GM21529 (cell line): ENCODE results near the gene MRPL55.

Source experiments
- ATAC-seq: cut with Tn5 transposase; IDR thresholded peaks from one replicate; pipeline ENCODE4 v1.9.1; 2021; ENCODE audit not compliant: unreplicated experiment

The MRPL55 gene

DNA sequence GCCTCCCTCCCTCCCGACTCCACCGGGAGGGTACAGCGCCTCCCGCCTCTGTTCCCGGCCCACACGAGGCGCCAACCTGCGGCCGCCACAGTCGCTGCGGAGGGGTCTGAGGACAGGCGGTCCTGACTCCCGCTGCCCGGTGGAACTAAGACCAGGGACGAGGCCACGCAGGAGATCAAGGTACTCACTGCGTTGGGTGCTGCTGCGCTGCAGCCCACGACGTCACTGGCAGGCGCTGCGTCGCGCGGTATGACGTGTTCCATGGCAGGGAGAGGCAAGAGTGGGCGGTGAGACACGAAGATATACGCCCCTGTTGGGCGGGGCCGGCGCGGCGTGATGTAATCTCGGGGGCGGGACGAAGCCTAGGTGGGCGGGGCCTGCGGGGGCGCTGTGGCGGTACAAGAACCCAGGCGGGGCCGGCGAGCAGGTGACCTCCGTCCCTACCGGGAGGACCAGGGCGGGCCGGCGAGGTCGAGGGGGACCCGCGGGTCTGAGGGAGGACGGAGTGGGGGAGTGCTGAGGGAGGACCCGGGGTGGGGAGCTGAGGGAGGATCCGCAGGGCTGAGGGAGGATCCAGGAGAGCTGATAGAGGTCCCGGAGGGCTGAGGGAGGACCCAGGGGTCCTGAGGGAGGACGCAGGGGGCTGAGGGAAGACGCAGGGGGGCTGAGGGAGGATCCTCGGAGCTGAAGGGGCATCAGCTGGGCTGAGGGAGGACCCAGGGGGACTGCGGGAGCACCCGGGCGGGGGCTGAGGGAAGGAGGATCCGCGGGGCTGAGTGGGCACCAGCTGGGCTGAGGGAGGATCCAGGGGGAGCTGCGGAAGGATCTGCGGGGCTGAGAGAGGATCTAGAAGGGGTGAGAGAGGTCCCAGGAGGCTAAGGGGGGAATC lies at the start of gene MRPL55:
TSS of gene MRPL55 (minus strand) at position 227 of the 889 bp plus-strand sequence. CDS start 1,039 bp downstream, outside the sequence.
- peak; percentile 85 for ATAC-seq

GRCh38 chr1:228158151-228159007 lies 49.3 kb upstream of the MRPL55 start:
- no peak for ATAC-seq

DNA sequence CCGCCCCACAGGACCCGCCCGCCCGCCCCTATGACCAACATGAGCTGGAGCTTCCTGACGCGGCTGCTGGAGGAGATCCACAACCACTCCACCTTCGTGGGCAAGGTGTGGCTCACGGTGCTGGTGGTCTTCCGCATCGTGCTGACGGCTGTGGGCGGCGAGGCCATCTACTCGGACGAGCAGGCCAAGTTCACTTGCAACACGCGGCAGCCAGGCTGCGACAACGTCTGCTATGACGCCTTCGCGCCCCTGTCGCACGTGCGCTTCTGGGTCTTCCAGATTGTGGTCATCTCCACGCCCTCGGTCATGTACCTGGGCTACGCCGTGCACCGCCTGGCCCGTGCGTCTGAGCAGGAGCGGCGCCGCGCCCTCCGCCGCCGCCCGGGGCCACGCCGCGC lies 48.6 kb upstream of the MRPL55 start:
- ATAC-seq: no peak

DNA sequence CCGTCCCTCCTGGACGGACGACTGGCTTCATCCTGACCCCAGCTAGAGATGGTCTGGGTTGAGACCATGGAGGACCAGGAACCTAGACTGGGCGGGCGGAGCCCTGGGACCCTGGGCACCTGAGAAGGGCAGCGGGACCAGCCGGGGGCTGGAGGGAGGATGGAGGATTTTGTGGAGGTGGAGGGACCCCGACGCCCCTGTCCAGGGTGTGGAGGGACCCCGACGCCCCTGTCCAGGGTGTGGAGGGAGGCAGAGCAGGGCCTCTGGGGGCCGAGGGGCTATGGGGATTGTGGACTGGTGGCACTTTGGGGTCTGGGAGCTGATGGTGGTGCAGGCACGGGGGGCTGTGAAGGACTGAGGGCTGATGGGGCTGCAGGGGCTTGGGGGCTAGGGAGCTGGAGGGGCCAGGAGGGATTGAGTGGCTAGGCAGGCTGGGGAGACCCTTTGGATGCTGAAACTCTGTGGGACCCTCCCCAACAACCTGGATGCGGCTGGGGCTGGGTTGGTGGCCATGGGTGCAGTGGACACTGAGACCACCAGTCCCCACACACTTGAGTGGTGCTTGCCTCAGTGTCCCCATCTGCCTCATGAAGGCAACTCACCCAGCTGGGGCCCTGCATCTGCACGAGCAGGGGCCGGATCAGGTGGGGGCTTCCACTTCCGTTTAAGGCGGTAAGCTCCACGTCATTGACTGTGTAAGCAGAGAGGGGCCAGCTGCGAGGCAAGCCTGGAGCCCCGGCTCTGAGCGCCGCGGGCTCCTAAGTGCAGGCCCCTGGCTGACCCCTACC lies 48.0 kb upstream of the MRPL55 start:
- no peak for ATAC-seq

GRCh38 chr1:228156515-228156881 lies 47.4 kb upstream of the MRPL55 start:
- ATAC-seq: no peak

DNA sequence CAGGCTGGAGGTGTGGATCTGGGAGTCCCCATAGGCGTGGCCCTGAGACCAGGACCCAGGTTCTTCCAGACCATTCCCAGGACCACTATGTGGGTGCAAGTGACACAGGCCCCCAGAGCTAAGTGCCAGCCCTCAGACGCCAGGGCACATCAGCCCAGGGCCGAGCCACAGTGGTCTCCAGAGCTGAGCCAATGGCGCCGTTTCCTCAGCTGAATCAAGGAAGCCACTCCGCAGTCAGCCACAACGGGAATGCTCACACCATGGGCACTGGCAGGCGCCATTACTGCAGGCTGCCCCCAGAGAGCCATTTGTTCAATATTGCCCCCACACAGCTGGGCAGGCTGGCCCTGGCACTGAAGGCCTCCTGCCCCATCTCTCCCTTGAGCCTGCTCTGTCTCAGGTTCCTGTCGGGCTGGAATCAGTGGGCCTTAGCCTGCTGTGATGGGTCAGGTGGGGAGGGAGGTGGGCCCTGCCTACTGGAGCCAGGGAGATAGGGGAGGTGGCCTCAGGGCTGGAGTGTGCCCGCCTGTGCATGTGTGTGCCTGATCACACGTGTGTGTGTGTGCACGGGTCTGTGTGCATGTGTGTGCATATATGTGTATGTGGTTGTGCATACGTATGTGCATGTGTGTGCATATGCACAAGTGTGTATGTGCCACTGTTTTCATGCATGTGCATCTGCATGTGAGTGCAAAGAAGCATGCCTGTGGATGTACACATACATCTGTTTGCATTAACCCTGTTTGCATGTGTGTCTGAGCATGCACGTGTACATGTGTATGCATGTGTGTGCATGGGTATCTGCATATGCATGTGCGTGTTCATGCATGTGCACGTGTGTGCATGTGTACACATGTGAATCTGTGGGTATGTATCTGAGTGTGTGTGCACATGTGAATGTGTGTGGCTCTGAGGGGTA lies 46.8 kb upstream of the MRPL55 start:
- no peak for ATAC-seq

DNA sequence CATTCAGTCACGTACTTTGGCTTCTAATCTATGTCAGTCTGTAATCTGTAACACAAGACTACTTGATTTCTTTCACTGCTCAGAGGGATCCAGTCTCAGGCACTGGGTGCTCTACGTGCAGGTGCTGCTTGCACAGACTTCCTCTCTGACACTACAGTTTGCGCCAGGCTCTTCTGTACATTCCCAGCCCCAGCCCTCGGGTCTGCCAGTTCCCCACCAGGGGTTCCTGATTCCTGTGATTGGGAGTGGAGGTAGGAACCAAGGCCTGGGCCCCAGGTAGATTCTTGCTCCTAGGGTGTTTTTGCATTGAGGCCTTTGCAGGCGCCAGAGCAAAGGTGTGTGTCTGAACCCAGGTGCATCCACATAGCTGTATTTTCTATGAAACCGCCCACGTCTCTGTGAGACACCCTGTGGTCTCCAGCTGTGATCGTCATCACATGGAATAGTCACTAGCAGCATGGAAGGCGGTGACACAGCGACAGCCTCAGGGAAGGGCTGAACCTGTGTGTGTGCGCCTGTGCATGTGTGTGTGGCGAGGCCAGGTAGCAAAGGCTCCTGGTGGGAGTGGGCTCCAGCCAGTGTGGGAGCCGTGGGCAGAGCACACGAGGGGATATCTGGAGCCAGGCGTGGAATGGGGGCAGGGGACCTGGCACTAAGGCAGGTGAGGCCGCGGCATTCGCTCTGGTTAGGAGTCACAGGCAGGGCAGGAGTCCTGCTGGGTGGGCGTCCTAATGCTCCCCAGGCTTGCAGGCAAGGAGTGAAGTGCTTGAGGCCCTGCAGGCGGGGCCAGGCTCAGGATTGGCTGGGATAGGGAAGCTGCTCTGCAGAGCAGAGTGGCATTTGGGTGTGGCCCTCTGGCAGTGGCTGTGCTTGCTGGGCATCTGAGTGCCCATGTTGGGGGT lies 45.8 kb upstream of the MRPL55 start:
- no peak for ATAC-seq

DNA sequence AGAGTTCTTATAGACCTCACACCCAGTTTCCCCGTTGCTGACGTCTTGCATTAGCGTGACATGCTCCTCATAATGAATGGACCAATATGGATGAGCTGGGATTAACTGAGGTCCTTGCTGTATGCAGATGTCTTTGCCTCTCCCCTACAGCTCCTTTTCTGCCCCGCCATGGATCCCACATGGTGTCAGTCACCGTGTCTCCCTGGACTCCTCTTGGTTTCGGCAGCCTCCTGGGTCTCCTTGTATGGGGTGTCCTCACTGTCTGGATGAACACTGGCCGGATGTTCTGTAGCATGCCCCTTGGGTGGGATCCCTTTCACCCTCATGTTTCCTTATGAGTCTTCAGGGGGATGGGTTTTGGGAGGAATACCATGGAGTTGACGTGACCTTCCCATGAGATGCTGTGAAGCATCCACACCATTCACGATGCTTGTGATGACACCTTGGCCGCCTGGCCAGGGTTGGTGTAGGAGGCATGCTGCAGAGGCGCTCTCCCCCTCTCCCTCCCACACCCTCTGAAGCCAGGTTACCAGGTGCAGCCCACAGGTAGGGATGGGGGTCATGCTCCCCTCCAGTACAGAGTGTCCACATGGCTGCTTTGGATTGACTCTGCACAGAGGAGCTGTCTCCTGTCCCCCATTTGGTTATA lies 45.0 kb upstream of the MRPL55 start:
- no peak for ATAC-seq

DNA sequence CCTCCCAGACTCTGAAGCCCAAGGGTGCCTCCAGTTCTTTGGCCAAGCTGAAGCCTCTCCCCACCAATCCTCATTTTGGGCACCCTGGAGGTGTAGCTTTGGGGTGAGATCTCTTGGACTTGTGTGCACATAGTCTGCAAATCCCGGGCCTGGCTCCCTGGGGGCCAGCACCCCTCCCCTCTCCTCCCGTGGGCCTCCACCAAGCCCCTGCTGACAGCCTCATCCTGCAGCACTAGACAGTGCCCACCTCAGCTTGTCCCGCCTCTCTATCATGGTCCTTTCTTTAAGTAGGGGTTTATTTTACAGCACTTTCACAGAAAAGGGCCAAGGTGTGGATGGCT lies 43.8 kb upstream of the MRPL55 start:
- no peak for ATAC-seq

DNA sequence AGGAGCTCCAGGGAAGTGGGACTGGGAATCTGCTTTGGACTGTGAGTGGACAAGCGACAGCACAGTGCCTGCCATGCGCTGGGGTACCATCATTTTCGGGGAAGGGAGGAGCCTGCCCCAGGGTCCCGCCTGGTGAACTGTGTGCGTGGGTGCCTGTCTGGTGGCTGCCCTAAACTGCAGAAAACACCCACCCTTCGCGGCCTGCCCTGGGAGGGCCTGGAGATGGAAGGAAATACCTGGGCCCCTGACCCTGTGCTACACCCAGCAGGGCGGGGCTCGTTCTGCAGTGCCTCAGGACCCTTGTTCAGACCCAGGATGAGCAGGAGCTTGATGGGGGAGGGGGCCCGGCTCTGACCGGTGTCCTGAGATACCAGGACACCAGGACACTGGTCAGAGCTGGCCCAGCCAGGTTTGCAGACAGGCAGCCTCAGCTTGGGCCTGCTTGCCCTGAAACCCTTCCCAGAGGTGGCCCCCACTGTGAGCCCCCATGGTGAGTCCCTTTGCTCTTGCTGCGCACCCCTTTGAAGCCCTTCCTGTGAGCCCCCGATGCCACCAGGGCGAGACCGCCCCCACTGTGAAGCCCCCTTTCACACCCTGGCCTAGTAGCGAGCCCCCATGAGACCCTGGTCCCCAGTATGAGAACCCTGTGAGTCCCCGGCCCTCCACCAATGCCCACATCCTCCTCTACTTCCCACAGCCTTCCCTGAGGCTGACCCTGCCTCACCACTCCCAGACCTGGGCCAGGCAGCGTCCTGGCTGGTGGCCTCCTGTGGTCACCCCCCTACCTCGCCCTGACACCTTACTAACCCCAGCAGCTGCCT lies 43.2 kb upstream of the MRPL55 start:
- no peak for ATAC-seq

DNA sequence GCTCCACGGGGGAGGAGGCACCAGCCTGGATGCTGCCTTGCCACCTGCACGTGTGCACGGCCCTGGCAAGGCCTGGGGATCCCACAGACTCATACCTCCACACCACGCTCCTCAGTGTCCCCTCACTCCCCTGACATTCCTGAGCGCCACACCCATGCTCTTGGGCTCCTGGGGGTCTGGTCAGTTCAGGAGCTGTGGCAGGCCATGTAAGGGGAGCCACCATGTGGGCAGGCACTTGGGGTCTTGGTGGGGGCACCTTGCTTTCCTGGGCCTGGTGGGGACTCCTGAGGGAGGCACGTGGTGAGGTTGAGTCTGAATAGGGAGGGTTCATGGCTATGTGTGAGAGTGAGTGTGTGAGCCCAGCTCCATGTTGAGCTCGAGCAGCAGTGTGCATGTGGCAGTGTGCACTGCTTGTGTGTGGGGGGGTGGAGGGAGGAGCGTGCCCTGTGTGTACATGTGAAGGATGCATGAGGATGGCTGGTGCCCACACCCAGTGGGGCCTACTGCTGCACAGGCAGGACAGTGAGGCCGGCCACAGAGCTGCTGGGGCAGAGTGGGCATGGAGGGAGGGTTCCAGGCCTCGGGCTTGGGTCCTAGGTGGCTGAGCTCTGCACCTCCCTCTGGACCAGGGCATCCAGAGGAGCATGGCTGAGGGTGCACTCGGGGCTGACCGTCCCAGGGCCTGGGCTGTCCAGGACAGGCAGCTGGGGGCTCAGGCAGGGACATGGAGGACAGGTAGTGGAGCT lies 42.3 kb upstream of the MRPL55 start:
- ATAC-seq: no peak

- no peak for ATAC-seq
Measured at GRCh38 chr1:228150461-228151179, 41.5 kb upstream of the MRPL55 start.

- no peak for ATAC-seq
Measured at GRCh38 chr1:228150120-228150460, 41.0 kb upstream of the MRPL55 start.

DNA sequence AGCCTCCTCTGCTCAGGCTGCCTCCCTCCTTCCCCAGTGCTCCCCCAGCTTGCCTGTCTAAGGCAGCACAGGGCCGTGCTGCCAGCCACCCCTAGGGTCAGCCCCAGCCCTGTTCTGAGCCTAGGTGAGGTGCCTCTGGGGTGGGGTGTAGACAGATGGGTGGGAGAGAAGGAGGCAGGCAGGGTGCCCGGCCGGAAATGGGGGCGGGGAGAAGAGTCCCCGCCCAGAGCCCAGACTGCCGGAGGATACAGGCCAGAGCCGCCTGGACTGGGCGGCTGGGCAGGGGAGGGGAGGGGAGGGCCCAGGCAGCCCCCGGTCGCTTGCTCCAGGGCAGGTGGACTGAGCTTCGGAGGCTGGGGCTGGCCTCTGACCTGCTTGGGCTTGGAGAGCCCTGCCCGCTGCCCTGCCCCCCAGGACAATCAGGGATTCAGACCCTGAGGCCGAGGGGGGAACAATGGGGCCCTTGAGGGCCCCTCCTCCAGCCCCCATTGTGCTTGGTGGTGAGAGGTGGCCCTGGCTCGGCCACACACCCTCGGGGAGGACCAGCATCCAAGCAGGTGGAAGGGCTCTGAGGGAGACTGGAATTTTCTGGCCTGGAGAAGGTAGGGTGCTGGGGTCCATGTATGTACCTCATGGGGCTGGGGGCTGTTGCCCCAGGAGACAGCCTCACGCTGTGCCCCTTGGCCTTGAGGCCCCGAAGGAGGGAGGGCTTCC lies 40.5 kb upstream of the MRPL55 start, which contains the start of gene GJC2:
TSS of gene GJC2 (plus strand) at position 525 of the 714 bp plus-strand sequence. CDS start 7,829 bp downstream, outside the sequence.
- ATAC-seq: no peak

DNA sequence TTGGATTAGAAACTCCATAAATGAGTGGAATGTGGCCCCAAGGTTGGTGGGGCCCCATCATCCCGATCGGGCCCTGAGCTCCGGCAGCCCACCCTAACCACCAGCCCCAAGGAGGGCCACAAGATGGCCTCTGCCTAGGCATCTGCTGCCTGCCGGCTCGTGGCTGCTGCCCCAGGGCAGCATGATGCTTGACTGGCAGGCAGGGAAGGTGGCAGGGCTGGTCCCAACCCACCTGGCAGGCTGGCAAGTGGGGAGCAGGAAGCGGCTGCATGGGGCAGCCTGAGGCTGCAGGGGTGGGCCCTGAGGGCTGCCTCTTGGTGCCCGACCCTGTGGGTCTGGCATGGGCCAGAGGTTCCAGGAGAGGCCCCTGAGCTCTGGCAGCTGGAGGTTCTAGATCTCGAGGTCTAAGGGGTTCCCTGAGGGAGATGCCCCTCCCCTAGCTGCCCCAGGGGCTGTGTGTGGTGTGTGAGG lies 39.9 kb upstream of the MRPL55 start:
- ATAC-seq: no peak
